Stimulated activated CD4-positive, alpha-beta T cell treated with anti-CD3 and anti-CD28 coated beads, Interleukin-2, amount 100 ng/mL, for 24 hours (primary cell): Measurements from ENCODE around the gene ANKRD30BL.
A peak's percentile ranks its signal among the peaks of the same experiment; 100 is the strongest.
"Not testable (repeated sequence)": the region's sequence is repeated elsewhere in the genome, so short reads cannot be mapped to it uniquely, and the experiment has no call there.

Experiments used
- DNase-seq, 2 donors: peaks; one replicate each; pipeline ENCODE4 v3.0.0-alpha.2; 2020

ANKRD30BL gene

DNA sequence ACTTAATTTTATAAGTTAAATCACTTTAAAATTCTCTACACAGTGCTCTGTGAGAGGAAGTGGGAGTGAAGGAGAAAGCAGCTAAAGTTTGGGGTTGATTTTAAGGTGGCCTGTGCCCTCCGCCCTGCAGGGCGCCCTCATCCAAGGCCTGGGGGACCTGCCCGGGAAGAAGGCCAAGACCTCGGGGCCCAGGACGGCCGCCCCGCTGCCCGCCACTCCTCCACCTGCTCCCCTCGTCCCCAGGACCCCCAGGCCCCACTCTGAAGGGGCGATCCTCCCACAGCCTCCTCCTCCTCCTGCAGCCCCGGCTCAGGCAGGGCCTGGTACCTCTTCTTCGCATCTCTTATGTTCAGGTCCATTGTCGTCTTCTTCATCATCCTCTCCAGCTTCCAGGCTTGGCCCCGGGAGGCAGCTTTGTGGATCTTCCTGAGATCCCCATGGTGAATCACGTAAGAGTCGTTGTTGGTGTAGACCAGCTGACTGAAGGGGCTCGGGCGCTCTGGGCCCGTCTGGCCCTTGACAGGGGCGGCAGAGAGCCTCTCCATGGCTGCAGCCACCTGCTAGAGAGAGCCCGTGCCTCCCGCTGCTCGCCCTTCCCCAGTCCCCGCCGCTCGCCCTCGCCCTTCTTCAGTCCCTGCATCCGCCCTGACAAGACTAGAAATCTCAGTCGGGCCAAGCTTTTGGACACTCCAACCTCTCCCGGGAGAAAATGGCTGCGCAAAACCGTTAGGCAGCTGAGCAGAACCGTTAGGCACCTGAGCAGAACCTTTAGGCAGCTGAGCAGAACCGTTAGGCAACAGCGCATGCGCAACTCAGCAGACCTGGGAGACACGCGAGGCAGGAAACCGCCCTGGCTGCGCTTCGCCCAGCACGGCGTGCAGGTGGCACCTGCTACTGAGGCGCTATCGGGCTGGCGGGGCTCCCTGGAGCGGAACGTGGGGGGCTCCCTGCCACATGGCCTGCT is at the start of gene ANKRD30BL:
Gene ANKRD30BL (minus strand): TSS at position 792 of the 964 bp plus-strand sequence. CDS start 247 bp downstream, at position 545.
- DNase-seq, result not testable (repeated sequence)

GRCh38 chr2:132202866-132203265 is 41.1 kb upstream of the ANKRD30BL start:
- not testable (repeated sequence) for DNase-seq

- not testable (repeated sequence) for DNase-seq
Observed at GRCh38 chr2:132192854-132193253, 31.1 kb upstream of the ANKRD30BL start.

- not testable (repeated sequence) for DNase-seq
Observed at GRCh38 chr2:132167100-132167499, 5.3 kb upstream of the ANKRD30BL start.

- DNase-seq, result not testable (repeated sequence)
Observed at GRCh38 chr2:132162125-132162660, 441 bp upstream of the ANKRD30BL start.

- peak; percentile 20 to 37 for DNase-seq
Observed at GRCh38 chr2:132146774-132147173, 15.0 kb downstream of the ANKRD30BL start.
